RPMI7951 (cell line): ENCODE results near the gene ARF6. TPM values are rescaled to one million over a fixed set of nuclear protein-coding genes. Genes with fewer than 3 reads are reported as not detected.
"Not testable (repeated sequence)": the region's sequence is repeated elsewhere in the genome, so short reads cannot be mapped to it uniquely, and the experiment has no call there.

Source experiments
- DNase-seq: peaks from one replicate; pipeline ENCODE4 v3.0.0-alpha.2; 2012; ENCODE audit warnings: low read depth
- total RNA-seq: library from RNA; depleted of rRNA; stranded (reverse); fragments of >200 nt; shearing (Covaris generic); gene quantifications from 2 replicates; pipeline ENCODE4 v1.2.3, GENCODE V29; 2014

Gene ARF6
- total RNA-seq, 1 experiment from 2014 or later = 51.5 TPM

- DNase-seq = no peak
Measured at GRCh38 chr14:49905989-49906388, 13.1 kb downstream of the ARF6 start.

DNA sequence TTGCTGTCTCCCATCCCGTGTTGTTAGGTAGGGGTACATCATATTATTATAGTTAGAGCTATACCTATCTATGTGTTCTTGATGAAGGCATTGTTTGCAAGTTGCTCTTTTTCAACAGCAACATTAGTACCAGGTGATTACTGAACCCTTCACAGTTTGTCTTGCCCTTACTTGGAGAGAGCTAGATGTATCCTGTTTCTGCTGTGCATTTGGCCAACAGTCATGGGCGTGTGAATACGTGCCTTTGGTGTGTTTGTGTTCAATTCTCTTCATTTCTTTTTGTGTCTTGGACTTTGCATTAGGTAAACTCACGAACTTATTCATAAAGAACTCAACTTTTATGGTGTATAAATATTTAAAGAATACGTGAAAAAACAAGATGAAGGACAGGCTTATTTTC is 14.3 kb downstream of the ARF6 start:
- DNase-seq = no peak

DNA sequence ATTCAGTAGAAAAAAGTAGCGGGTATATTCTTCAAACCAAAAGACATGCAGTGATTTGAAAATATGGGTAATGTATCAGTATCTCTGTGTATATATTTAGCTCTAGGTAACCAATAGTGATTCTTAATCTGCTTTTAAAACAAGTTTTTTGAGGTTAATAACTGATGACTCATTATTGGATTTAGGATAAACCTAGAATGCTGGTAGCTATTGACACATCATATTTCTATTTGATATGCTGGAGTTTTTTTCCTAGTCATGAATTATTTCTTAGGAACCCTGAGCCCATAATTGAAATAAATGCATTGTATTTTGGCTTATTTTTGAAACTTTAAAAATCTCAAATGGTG is 15.5 kb downstream of the ARF6 start:
- no peak for DNase-seq

DNA sequence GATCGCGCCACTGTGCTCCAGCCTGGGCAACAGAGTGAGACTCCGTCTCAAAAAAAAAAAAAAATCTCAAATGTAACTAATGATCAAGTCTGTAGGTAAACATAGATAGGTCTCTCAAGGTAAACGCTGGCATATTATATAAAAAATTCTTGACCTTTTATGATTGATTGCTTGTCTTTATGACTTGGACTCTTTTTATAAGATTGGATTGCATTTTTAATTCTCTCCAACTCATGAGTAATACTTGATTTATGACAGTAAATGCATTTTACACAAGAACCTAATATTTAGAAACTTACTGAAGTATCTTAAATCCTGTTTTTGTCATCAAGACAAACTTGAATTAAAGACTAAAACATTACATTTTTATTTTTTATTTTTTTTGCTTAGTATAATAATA is 16.1 kb downstream of the ARF6 start:
- DNase-seq = no peak

DNA sequence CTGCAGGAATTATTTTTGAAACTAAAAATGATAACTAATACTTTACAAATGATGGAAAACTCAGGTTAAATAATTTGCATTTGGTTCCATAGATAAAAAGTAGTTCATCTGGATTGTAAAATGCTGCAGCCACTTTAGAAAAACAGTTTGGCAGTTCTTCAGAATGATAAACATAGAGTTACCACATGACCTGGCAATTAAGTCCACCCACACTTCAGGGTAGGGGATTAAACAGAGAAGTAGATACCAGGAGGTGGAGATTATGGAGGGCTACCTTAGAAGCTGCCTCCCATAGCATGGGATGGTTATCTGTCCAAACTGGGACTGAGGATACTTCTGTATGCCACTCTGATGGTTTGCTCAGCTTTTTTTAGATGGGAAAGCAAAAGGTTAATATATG is 22.2 kb downstream of the ARF6 start:
- DNase-seq = no peak

DNA sequence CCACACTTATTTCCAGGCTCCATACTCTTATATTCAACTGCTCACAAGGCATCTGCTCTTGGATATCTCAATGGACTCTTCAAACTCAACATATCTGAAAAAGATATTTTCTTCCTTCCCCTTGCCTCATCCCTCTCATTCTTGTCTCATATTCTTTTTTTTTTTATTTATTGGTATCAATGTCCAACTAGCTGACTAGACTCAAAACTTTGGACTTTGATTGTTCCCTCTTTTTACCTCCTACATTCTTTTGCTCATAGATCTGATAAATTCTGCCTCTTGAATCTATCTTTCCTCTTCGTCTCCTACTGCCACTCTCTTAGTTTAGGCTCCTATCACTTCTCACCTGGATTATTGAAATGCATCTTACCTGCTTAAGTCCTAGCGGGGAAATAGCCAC is 25.8 kb downstream of the ARF6 start:
- no peak for DNase-seq

DNA sequence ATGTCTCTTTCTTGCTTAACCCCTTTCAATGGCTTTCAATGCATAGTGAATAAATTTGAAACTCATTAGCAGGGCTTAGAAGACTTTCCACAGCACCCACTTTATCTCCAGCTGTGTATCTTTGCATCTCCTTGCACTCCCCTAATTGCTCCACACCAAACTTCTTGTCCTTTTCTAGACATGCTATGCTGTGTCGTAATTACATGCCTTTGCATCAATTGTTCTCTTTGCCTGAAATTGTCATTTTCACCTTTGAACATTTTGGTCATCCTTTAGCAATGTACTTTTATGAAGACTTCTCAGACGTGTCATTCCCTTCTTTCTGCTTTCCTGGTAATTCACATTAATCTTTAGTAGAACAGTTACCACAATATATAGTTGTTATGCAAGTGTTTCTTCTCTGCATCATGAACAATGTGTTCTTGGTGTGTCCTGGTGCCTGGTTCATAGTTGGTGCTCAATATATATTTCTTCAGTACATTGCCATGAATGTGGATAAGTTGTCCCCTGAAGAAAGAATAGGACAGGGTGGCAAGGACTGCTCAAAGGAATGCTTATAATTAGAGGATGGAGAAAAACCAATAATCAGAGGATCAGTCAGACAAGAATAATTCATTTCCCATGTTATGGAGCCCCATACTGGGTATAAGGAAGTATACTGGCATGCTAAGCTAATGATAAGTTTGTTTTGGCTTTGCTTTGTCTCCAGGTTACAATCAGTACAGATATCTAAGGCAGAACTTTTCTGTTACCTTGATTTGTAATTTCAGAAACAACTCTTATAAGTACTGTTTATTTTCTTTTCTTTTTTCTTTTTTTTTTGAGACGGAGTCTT is 27.2 kb downstream of the ARF6 start:
- no peak for DNase-seq

DNA sequence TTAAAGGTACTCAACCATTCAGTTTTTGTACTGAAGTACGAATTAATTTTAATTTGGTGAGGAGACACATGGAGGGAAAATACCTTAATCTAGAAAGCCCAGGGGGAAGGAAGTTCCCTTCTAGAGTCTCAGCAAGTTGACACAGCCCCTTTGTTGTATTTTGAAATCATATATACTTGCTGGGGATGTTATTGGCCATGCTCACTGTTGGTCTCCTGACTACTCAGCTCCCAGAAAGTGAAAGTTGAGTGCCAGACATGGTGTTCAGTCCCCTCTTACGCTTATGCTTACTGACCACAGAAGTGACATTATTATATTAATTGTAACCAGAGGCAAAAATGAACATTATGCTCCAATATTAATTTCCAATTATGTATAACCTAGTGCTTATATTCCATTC is 28.1 kb downstream of the ARF6 start:
- peak; percentile 54 for DNase-seq

- DNase-seq = no peak
Measured at GRCh38 chr14:49921401-49921800, 28.5 kb downstream of the ARF6 start.

- DNase-seq = no peak
Measured at GRCh38 chr14:49923442-49923841, 30.6 kb downstream of the ARF6 start.

GRCh38 chr14:49923881-49924280 is 31.0 kb downstream of the ARF6 start:
- no peak for DNase-seq

DNA sequence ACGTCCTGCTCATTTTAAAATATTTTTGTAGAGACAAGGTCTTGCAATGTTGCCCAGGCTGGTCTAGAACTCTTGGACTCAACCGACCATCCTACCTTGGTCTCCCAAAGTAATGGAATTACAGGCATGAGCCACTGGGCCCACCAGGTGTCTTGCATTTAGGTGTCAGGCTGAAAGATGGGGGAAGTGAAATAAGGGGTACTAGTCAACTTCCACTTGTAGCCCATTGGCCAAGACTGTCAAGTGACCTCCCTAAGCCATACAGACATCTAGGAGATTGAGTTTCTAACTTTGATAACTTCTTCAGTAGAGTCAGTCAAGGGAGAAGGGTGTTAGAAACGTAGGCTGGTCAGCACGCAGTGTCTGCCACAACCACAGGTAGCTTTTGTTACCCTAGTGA is 32.0 kb downstream of the ARF6 start:
- no peak for DNase-seq

- DNase-seq = no peak
Measured at GRCh38 chr14:49926803-49927202, 33.9 kb downstream of the ARF6 start.

DNA sequence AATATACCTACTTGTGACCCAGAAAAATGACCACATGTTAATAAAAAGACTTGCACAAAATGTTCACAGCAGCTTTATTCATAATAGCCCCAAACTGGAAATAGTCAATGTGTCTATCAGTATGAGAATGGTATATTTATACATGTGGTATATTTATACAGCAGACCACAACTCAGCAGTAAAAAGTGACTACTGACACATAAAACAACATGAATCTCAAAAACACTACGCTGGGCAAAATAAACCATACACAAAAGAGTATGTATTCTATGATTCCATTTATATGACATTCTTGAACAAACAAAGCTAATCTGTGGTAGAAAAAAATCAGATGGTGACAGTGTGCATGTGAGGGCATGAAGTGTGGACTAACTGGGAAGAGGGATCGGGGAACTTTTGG is 35.1 kb downstream of the ARF6 start:
- DNase-seq = no peak

DNA sequence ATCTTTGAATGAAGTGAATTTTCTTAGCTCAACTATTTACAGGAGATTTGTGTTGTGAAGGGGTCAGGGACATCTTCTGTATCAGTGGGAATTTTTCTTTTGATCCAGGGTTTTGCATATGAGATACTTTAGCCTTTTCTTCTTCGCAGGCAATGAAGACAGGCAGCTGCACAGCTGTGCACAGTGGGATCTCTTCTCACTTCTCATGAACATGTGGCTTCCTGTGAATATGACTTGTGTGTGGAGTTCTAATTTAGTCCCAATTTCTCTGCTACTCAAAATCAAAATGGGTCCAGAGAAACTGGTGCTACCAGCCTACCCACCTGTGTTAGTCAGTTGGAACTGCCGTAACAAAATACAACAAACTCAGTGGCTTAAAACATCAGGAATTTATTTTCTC is 37.8 kb downstream of the ARF6 start:
- no peak for DNase-seq

DNA sequence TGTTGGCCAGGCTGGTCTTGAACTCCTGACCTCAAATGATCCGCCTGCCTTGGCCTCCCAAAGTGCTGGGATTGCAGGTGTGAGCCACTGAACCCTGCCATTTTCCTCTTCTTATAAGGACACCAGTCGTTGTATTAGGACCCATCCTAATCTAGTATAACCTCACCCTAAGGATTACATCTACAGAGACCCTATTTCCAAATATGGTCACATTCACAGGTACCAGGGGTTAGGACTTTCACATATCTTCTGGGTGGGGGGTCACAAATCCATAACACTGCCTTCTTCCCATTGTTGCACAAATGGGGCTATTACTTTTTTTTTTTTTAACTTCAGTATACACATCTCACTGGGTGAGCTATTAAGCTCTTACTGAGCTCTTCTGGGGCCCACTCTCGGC is 38.6 kb downstream of the ARF6 start:
- DNase-seq = no peak

DNA sequence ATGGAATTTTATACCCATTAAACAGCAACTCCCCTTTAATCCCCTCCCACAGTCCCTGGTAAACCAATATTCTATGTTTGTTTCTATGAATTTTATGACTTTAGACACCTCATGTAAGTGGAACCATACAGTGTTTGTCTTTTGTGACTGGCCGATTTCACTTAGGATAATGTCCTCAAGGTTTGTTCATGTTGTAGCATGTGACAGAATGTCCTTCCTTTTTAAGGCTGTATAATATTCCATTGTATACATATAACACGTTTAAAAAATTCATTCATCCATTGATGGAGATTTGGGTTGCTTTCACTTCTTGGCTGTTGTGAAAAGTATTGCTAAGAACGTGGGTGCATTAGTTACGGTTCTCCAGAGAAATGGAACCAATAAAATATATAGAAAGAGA is 40.2 kb downstream of the ARF6 start:
- DNase-seq = no peak

- DNase-seq = no peak
Measured at GRCh38 chr14:49933704-49934103, 40.8 kb downstream of the ARF6 start.

- DNase-seq = no peak
Measured at GRCh38 chr14:49934646-49935045, 41.8 kb downstream of the ARF6 start.

DNA sequence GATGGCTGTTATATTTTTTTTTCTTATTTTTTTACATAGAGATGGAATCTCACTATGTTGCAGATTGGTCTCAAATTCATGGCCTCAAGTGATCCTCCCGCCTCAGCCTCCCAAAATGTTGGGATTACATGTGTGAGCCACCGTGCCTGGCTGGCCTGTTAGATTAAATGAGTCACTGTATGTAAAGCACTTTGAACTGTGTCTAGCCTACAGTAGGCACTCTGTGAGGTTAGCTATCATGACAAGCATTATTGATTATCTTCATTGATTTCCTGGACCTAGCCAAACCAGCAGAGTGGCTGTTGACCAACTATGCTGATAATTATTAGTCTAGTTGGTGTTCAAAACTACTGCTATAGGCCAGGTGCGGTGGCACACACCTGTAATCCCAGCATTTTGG is 42.6 kb downstream of the ARF6 start:
- DNase-seq = no peak

DNA sequence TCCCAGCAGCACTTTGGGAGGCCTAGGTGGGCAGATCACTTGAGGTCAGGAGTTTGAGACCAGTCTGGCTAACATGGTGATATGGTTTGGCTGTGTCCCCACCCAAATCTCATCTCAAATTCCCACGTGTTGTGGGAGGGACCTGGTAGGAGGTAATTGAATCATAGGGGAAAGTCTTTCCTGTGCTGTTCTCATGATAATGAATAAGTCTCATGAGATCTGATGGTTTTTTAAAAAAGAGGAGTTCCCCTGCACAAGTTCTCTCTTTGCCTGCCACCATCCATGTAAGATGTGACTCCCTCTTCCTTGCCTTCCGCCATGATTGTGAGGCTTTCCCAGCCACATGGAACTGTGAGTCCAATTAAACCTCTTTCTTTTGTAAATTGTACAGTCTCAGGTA is 43.4 kb downstream of the ARF6 start:
- not testable (repeated sequence) for DNase-seq

DNA sequence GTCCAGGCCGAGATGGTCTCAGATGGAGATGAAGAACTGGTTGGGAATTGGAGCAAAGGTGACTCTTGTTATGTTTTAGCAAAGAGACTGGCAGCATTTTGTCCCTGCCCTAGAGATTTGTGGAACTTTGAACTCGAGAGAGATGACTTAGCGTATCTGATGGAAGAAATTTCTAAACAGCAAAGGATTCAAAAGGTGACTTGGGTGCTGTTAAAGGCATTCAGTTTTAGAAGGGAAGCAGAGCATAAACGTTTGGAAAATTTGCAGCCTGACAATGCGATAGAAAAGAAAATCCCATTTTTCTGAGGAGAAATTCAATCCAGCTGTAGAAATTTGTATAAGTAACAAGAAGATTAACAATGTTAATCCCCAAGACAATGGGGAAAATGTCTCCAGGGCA is 44.0 kb downstream of the ARF6 start:
- not testable (repeated sequence) for DNase-seq

DNA sequence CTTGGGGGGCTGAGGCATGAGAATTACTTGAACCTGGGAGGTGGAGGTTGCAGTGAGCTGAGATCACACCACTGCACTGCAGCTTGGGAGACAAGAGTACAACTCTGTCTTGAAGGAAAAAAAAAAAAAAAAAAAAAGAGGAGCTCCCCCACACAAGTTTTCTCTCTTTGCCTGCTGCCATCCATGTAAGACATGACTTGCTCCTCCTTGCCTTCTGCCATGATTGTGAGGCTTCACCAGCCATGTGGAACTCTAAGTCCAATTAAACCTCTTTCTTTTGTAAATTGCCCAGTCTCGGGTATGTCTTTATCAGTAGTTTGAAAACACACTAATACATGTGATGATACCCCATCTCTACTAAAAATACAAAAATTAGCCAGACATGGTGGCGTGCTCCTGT is 46.3 kb downstream of the ARF6 start:
- not testable (repeated sequence) for DNase-seq

GRCh38 chr14:49939884-49940510 is 47.1 kb downstream of the ARF6 start:
- DNase-seq = no peak
